Panc1 (cell line): ENCODE results near the gene DDX27. TPM values are rescaled to one million over a fixed set of nuclear protein-coding genes. Genes with fewer than 3 reads are reported as not detected.

Experiments
- ATAC-seq: fragments of 200-7000 bp; cut with Tn5 transposase; 2 replicates; pipeline ENCODE4 v1.9.1; 2020; ENCODE audit warnings: mild to moderate bottlenecking, moderate library complexity
- BruUV-seq: library from RNA; stranded (reverse); fragments of 400-500 nt; replicated peaks from 2 replicates; lab custom pipeline; 2021; lab: Mats Ljungman, UMichigan
- CTCF ChIA-PET: fragments of 300-600 bp; sonication (Branson Sonifier 250); formaldehyde crosslinking; loops from one replicate; lab custom pipeline; 2022; ENCODE audit warnings: antibody characterized with exemption; lab: Charles Lee
- POLR2A ChIA-PET: fragments of 300-600 bp; sonication (Branson Sonifier 250); formaldehyde crosslinking; loops from one replicate; lab custom pipeline; 2022; ENCODE audit warnings: antibody characterized with exemption; lab: Charles Lee
- DNase-seq: peaks from one replicate; pipeline ENCODE4 v3.0.0-alpha.2; 2010; ENCODE audit warnings: low read depth, low spot score
- H3K27ac ChIP-seq: 2 replicates; pipeline ENCODE4 v1.5.1; 2011; ENCODE audit warnings: mild to moderate bottlenecking, low read length, inconsistent platforms
- H3K27me3 ChIP-seq: fragments of 200-500 bp; sonication (Bioruptor generic); 2 replicates; pipeline ENCODE4 v1.6.0; 2014; ENCODE audit warnings: low read length, inconsistent platforms; ENCODE audit not compliant: control insufficient read depth, insufficient read depth
- H3K36me3 ChIP-seq: fragments of 200-500 bp; sonication (Bioruptor generic); 2 replicates; pipeline ENCODE4 v1.5.1; 2014; ENCODE audit warnings: inconsistent platforms, mild to moderate bottlenecking, low read length, moderate library complexity; ENCODE audit not compliant: control insufficient read depth, insufficient read depth
- H3K4me1 ChIP-seq: 2 replicates; pipeline ENCODE4 v1.5.1; 2011; ENCODE audit warnings: inconsistent platforms, mild to moderate bottlenecking, low read length, moderate library complexity; ENCODE audit not compliant: control insufficient read depth, insufficient read depth
- H3K4me3 ChIP-seq, 2 experiments: 2 replicates each; pipeline ENCODE4 v1.5.1; 2011 to 2012; ENCODE audit warnings: low read depth in 2 of 2, low read length in 2 of 2, mild to moderate bottlenecking in 2 of 2, inconsistent platforms in 1 of 2, moderate library complexity in 1 of 2
- H3K9me3 ChIP-seq: fragments of 200-500 bp; sonication (Bioruptor generic); 2 replicates; pipeline ENCODE4 v1.5.1; 2014; ENCODE audit warnings: low read depth, mild to moderate bottlenecking, inconsistent platforms, low read length, moderate library complexity; ENCODE audit not compliant: control insufficient read depth, insufficient read depth
- POLR2AphosphoS5 ChIP-seq: IDR thresholded peaks from 2 replicates; pipeline ENCODE4 v1.6.1; 2012; ENCODE audit warnings: mild to moderate bottlenecking, low read depth, low read length, moderate library complexity
- SIN3A ChIP-seq: IDR thresholded peaks from 2 replicates; pipeline ENCODE4 v1.6.1; 2012; ENCODE audit warnings: low read depth, mild to moderate bottlenecking, low read length, moderate library complexity, borderline replicate concordance; ENCODE audit not compliant: insufficient read depth
- TCF7L2 ChIP-seq: IDR thresholded peaks from 2 replicates; pipeline ENCODE4 v1.6.1; 2011; ENCODE audit warnings: mild to moderate bottlenecking, low read depth, low read length, inconsistent platforms
- in situ Hi-C: cut with HindIII; loops from 2 replicates; pipeline ENCODE4 v1.10.0; 2016; ENCODE audit warnings: low sequenced_read_pairs, low pct_unique_long_range_greater_than_20kb
- intact Hi-C: fragments of 100-400 bp; cut with micrococcal nuclease; formaldehyde crosslinking; loops from one replicate; pipeline ENCODE4 v1.10.0; 2022; ENCODE audit not compliant: unreplicated experiment
- total RNA-seq: library from RNA; stranded (reverse); gene quantifications from one replicate; pipeline ENCODE4 v1.2.1, GENCODE V29; 2021; ENCODE audit not compliant: unreplicated experiment
- TF ChIP-seq, protein P1 (sequence below): fragments of 450-650 bp; IDR thresholded peaks from 2 replicates; pipeline ENCODE4 v1.5.1; 2017; ENCODE audit warnings: mild to moderate bottlenecking
- TF ChIP-seq, protein P2 (sequence below), 2 experiments: IDR thresholded peaks; 2 replicates each; pipeline ENCODE4 v1.6.1; 2011 to 2012; ENCODE audit warnings: low read depth in 2 of 2, control low read depth in 1 of 2, low read length in 1 of 2, mild to moderate bottlenecking in 1 of 2, moderate library complexity in 1 of 2; ENCODE audit not compliant: insufficient read depth in 1 of 2

DDX27 gene
- total RNA-seq, 1 experiment from 2014 or later: 63.4 TPM

GRCh38 chr20:49252556-49253350, 33.5 kb downstream of the DDX27 start:
- no peak for ATAC-seq
- in situ Hi-C loops (no loop called here), intact Hi-C loops (no loop called here)
- no peaks in the 10 kb centered on the region for H3K4me1 ChIP-seq
- no TSS peak for BruUV-seq
- H3K9me3 ChIP-seq: no peaks in the 10 kb centered on the region
- POLR2A ChIA-PET: no interaction called here
- DNase-seq: no peak
- H3K36me3 ChIP-seq: peaks cover 38% of the 10 kb centered on the region
- H3K27me3 ChIP-seq: no peaks in the 10 kb centered on the region
- H3K27ac ChIP-seq: no peak overlapping the region
- TF ChIP-seq, protein P1, sequence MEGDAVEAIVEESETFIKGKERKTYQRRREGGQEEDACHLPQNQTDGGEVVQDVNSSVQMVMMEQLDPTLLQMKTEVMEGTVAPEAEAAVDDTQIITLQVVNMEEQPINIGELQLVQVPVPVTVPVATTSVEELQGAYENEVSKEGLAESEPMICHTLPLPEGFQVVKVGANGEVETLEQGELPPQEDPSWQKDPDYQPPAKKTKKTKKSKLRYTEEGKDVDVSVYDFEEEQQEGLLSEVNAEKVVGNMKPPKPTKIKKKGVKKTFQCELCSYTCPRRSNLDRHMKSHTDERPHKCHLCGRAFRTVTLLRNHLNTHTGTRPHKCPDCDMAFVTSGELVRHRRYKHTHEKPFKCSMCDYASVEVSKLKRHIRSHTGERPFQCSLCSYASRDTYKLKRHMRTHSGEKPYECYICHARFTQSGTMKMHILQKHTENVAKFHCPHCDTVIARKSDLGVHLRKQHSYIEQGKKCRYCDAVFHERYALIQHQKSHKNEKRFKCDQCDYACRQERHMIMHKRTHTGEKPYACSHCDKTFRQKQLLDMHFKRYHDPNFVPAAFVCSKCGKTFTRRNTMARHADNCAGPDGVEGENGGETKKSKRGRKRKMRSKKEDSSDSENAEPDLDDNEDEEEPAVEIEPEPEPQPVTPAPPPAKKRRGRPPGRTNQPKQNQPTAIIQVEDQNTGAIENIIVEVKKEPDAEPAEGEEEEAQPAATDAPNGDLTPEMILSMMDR: no peak
- TF ChIP-seq, protein P2, sequence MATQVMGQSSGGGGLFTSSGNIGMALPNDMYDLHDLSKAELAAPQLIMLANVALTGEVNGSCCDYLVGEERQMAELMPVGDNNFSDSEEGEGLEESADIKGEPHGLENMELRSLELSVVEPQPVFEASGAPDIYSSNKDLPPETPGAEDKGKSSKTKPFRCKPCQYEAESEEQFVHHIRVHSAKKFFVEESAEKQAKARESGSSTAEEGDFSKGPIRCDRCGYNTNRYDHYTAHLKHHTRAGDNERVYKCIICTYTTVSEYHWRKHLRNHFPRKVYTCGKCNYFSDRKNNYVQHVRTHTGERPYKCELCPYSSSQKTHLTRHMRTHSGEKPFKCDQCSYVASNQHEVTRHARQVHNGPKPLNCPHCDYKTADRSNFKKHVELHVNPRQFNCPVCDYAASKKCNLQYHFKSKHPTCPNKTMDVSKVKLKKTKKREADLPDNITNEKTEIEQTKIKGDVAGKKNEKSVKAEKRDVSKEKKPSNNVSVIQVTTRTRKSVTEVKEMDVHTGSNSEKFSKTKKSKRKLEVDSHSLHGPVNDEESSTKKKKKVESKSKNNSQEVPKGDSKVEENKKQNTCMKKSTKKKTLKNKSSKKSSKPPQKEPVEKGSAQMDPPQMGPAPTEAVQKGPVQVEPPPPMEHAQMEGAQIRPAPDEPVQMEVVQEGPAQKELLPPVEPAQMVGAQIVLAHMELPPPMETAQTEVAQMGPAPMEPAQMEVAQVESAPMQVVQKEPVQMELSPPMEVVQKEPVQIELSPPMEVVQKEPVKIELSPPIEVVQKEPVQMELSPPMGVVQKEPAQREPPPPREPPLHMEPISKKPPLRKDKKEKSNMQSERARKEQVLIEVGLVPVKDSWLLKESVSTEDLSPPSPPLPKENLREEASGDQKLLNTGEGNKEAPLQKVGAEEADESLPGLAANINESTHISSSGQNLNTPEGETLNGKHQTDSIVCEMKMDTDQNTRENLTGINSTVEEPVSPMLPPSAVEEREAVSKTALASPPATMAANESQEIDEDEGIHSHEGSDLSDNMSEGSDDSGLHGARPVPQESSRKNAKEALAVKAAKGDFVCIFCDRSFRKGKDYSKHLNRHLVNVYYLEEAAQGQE (IDR thresholded peaks at IDR 0.05; ENCODE audit: insufficient read depth in 1 of 2, low read depth in 2 of 2, low read length in 1 of 2): no peak
- TF ChIP-seq SIN3A: no peak
- no peak for TF ChIP-seq TCF7L2
- no peak for TF ChIP-seq POLR2AphosphoS5
- no peak overlapping the region for H3K4me3 ChIP-seq
- CTCF ChIA-PET: interaction anchor here (0.7 kb wide), 1 partner anchor 283 kb away, joined by 3 read pairs; no protein-coding TSS in a partner anchor

DNA sequence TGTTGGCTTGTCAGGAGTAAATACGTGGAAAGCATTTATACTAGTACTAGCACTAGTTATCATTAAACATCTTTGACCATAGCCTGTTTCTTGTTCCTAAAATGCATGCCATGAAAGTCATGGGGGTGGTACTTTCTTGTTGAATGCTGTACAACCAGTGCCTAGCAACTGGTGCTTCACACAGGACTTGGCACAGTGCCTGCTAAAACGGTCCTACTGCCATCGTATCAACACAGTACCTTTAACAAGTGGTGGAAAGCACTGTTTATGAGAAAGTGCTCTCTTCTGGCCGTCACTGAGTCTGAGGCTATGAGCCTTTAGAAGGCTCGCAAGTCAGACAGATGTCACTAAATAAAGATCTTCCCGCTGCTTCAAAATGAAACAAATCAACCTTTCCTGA, 37.0 kb downstream of the DDX27 start:
- H3K36me3 ChIP-seq: peaks cover 36% of the 10 kb centered on the region
- H3K9me3 ChIP-seq: no peaks in the 10 kb centered on the region
- TF ChIP-seq, protein P1: no peak
- TF ChIP-seq POLR2AphosphoS5 (no peak), SIN3A (no peak)
- ATAC-seq: no peak
- no peaks in the 10 kb centered on the region for H3K27me3 ChIP-seq
- intact Hi-C loops (no loop called here), in situ Hi-C loops (no loop called here)
- CTCF ChIA-PET: no interaction called here
- no peak overlapping the region for H3K27ac ChIP-seq
- no peak for DNase-seq
- H3K4me3 ChIP-seq: no peak overlapping the region
- BruUV-seq: no TSS peak
- no peaks in the 10 kb centered on the region for H3K4me1 ChIP-seq
- POLR2A ChIA-PET: no interaction called here
